HEK293 (cell line): ENCODE measurements around the gene GPR15.

Source experiments
- CTCF ChIA-PET: fragments of 350-600 bp; formaldehyde crosslinking; extraction: SDS; loops from one replicate; lab custom pipeline; 2021; ENCODE audit warnings: antibody characterized with exemption; lab: Yijun Ruan, JAX
- POLR2A ChIA-PET: fragments of 300-600 bp; formaldehyde crosslinking; extraction: SDS; loops from one replicate; lab custom pipeline; 2020; ENCODE audit warnings: antibody characterized with exemption, inconsistent platforms; lab: Yijun Ruan, JAX
- H3K27ac ChIP-seq: fragments of 200-500 bp; sonication (Bioruptor generic); 2 replicates; pipeline ENCODE4 v1.5.1; 2014; ENCODE audit warnings: low read depth, low read length, control low read depth, inconsistent platforms; ENCODE audit errors: extremely low read depth
- H3K36me3 ChIP-seq, 2 experiments: fragments of 200-500 bp in 1 of 2; sonication (Bioruptor generic) in 1 of 2; 1 replicate in 1 of 2; 2 replicates in 1 of 2; pipeline ENCODE4 v1.5.1; 2014 to 2017; ENCODE audit warnings: inconsistent platforms in 2 of 2, low read length in 2 of 2; ENCODE audit not compliant: control insufficient read depth in 2 of 2, insufficient read depth in 1 of 2
- H3K4me1 ChIP-seq: fragments of 200-500 bp; sonication (Bioruptor generic); 2 replicates; pipeline ENCODE4 v1.5.1; 2014; ENCODE audit warnings: mild to moderate bottlenecking, low read length, inconsistent platforms; ENCODE audit not compliant: control insufficient read depth, insufficient read depth
- H3K4me3 ChIP-seq: 2 replicates; pipeline ENCODE4 v1.5.1; 2011; ENCODE audit warnings: low read depth, mild to moderate bottlenecking, control low read depth, low read length, moderate library complexity
- H3K9me3 ChIP-seq: fragments of 200-500 bp; sonication (Bioruptor generic); 2 replicates; pipeline ENCODE4 v1.5.1; 2014; ENCODE audit warnings: low read depth, low read length, inconsistent platforms; ENCODE audit not compliant: control insufficient read depth, insufficient read depth
- BCL11B ChIP-seq: fragments of 450-650 bp; formaldehyde crosslinking; IDR thresholded peaks from 2 replicates; pipeline ENCODE4 v1.5.1; 2016; ENCODE audit warnings: low read depth, missing biosample characterization, missing genetic modification characterization
- CTCF ChIP-seq: fragments of 450-650 bp; formaldehyde crosslinking; IDR thresholded peaks from 2 replicates; pipeline ENCODE4 v1.5.1; 2016; ENCODE audit warnings: missing biosample characterization, missing genetic modification characterization
- GFI1B ChIP-seq: fragments of 450-650 bp; formaldehyde crosslinking; IDR thresholded peaks from 2 replicates; pipeline ENCODE4 v1.5.1; 2016; ENCODE audit warnings: missing biosample characterization, missing genetic modification characterization
- IKZF3 ChIP-seq: fragments of 450-650 bp; IDR thresholded peaks from 2 replicates; pipeline ENCODE4 v1.5.0; 2018; ENCODE audit warnings: missing biosample characterization, mild to moderate bottlenecking, missing genetic modification characterization, moderate library complexity
- MYNN ChIP-seq: fragments of 450-650 bp; formaldehyde crosslinking; IDR thresholded peaks from 2 replicates; pipeline ENCODE4 v1.5.1; 2016; ENCODE audit warnings: missing biosample characterization, missing genetic modification characterization, borderline replicate concordance
- PATZ1 ChIP-seq: fragments of 450-650 bp; formaldehyde crosslinking; IDR thresholded peaks from 2 replicates; pipeline ENCODE4 v1.5.1; 2016; ENCODE audit warnings: missing biosample characterization, missing genetic modification characterization
- REPIN1 ChIP-seq: fragments of 450-650 bp; formaldehyde crosslinking; IDR thresholded peaks from 2 replicates; pipeline ENCODE4 v1.5.1; 2017; ENCODE audit warnings: missing biosample characterization, missing genetic modification characterization, low read depth
- ZBTB7A ChIP-seq: fragments of 450-650 bp; formaldehyde crosslinking; IDR thresholded peaks from 2 replicates; pipeline ENCODE4 v1.5.1; 2016; ENCODE audit warnings: low read depth, missing biosample characterization, missing genetic modification characterization
- ZIC2 ChIP-seq: fragments of 450-650 bp; formaldehyde crosslinking; IDR thresholded peaks from 2 replicates; pipeline ENCODE4 v1.5.1; 2016; ENCODE audit warnings: missing biosample characterization, missing genetic modification characterization
- ZNF132 ChIP-seq: fragments of 450-650 bp; formaldehyde crosslinking; IDR thresholded peaks from 2 replicates; pipeline ENCODE4 v1.5.1; 2017; ENCODE audit warnings: missing biosample characterization, missing genetic modification characterization, borderline replicate concordance
- ZNF155 ChIP-seq: fragments of 450-650 bp; formaldehyde crosslinking; IDR thresholded peaks from 2 replicates; pipeline ENCODE4 v1.5.1; 2016; ENCODE audit warnings: missing biosample characterization, missing genetic modification characterization
- ZNF184 ChIP-seq: fragments of 450-650 bp; IDR thresholded peaks from 2 replicates; pipeline ENCODE4 v1.5.1; 2018; ENCODE audit warnings: missing biosample characterization, mild to moderate bottlenecking, missing genetic modification characterization
- ZNF292 ChIP-seq: fragments of 450-650 bp; formaldehyde crosslinking; IDR thresholded peaks from 2 replicates; pipeline ENCODE4 v1.5.1; 2016; ENCODE audit warnings: low read depth, missing biosample characterization, missing genetic modification characterization, borderline replicate concordance
- ZNF324 ChIP-seq: fragments of 450-650 bp; formaldehyde crosslinking; IDR thresholded peaks from 2 replicates; pipeline ENCODE4 v1.5.1; 2016; ENCODE audit warnings: missing biosample characterization, missing genetic modification characterization
- ZNF366 ChIP-seq: fragments of 450-650 bp; formaldehyde crosslinking; conservative IDR thresholded peaks from 2 replicates; pipeline ENCODE4 v1.5.1; 2016; ENCODE audit warnings: missing biosample characterization, missing genetic modification characterization
- ZNF423 ChIP-seq: fragments of 450-650 bp; formaldehyde crosslinking; IDR thresholded peaks from 2 replicates; pipeline ENCODE4 v1.5.1; 2016; ENCODE audit warnings: missing biosample characterization, missing genetic modification characterization
- ZNF501 ChIP-seq: fragments of 450-650 bp; formaldehyde crosslinking; IDR thresholded peaks from 2 replicates; pipeline ENCODE4 v1.5.1; 2016; ENCODE audit warnings: missing biosample characterization, missing genetic modification characterization
- ZNF521 ChIP-seq: fragments of 450-650 bp; formaldehyde crosslinking; IDR thresholded peaks from 2 replicates; pipeline ENCODE4 v1.5.1; 2017; ENCODE audit warnings: missing biosample characterization, mild to moderate bottlenecking, missing genetic modification characterization
- ZNF596 ChIP-seq: fragments of 450-650 bp; IDR thresholded peaks from 2 replicates; pipeline ENCODE4 v1.5.0; 2018; ENCODE audit warnings: missing biosample characterization, mild to moderate bottlenecking, missing genetic modification characterization, moderate library complexity
- ZNF610 ChIP-seq: fragments of 450-650 bp; formaldehyde crosslinking; IDR thresholded peaks from 2 replicates; pipeline ENCODE4 v1.5.1; 2016; ENCODE audit warnings: missing biosample characterization, missing genetic modification characterization, borderline replicate concordance
- ZNF623 ChIP-seq: fragments of 450-650 bp; formaldehyde crosslinking; IDR thresholded peaks from 2 replicates; pipeline ENCODE4 v1.5.1; 2016; ENCODE audit warnings: missing biosample characterization, missing genetic modification characterization
- ZNF639 ChIP-seq: fragments of 450-650 bp; formaldehyde crosslinking; IDR thresholded peaks from 2 replicates; pipeline ENCODE4 v1.5.1; 2016; ENCODE audit warnings: missing biosample characterization, missing genetic modification characterization
- ZNF664 ChIP-seq: fragments of 450-650 bp; formaldehyde crosslinking; IDR thresholded peaks from 2 replicates; pipeline ENCODE4 v1.5.1; 2016; ENCODE audit warnings: missing biosample characterization, missing genetic modification characterization
- ZNF747 ChIP-seq: fragments of 450-650 bp; formaldehyde crosslinking; IDR thresholded peaks from 2 replicates; pipeline ENCODE4 v1.5.1; 2016; ENCODE audit warnings: missing biosample characterization, missing genetic modification characterization
- ZSCAN30 ChIP-seq: fragments of 450-650 bp; IDR thresholded peaks from 2 replicates; pipeline ENCODE4 v1.5.1; 2018; ENCODE audit warnings: missing biosample characterization, mild to moderate bottlenecking, missing genetic modification characterization, moderate library complexity
- TF ChIP-seq, protein P1 (sequence below): fragments of 450-650 bp; formaldehyde crosslinking; IDR thresholded peaks from 2 replicates; pipeline ENCODE4 v1.5.1; 2016; ENCODE audit warnings: missing biosample characterization, missing genetic modification characterization
- TF ChIP-seq, protein P2 (sequence below): IDR thresholded peaks from 2 replicates; pipeline ENCODE4 v1.6.1; 2011; ENCODE audit warnings: mild to moderate bottlenecking, low read depth, low read length, borderline replicate concordance

Gene GPR15

GRCh38 chr3:98563661-98564281, 32.0 kb downstream of the GPR15 start:
- TF ChIP-seq ZNF596 (no peak), BCL11B (tag by site-specific recombination) (no peak), ZNF423 (tag by site-specific recombination) (no peak), REPIN1 (tag by site-specific recombination) (no peak), ZIC2 (tag by site-specific recombination) (no peak), MYNN (tag by site-specific recombination) (no peak), GFI1B (tag by site-specific recombination) (no peak), ZBTB7A (tag by site-specific recombination) (no peak), ZNF501 (tag by site-specific recombination) (no peak), ZNF184 (tag by site-specific recombination) (no peak), ZNF747 (tag by site-specific recombination) (no peak), ZNF623 (no peak), ZNF155 (no peak)
- TF ChIP-seq, protein P1, sequence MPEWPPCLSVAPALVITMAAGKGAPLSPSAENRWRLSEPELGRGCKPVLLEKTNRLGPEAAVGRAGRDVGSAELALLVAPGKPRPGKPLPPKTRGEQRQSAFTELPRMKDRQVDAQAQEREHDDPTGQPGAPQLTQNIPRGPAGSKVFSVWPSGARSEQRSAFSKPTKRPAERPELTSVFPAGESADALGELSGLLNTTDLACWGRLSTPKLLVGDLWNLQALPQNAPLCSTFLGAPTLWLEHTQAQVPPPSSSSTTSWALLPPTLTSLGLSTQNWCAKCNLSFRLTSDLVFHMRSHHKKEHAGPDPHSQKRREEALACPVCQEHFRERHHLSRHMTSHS, result no peak
- TF ChIP-seq, protein P2, sequence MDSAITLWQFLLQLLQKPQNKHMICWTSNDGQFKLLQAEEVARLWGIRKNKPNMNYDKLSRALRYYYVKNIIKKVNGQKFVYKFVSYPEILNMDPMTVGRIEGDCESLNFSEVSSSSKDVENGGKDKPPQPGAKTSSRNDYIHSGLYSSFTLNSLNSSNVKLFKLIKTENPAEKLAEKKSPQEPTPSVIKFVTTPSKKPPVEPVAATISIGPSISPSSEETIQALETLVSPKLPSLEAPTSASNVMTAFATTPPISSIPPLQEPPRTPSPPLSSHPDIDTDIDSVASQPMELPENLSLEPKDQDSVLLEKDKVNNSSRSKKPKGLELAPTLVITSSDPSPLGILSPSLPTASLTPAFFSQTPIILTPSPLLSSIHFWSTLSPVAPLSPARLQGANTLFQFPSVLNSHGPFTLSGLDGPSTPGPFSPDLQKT, result no peak
- ChIA-PET POLR2A (no interaction called here), CTCF (interaction anchor here (0.7 to 1.2 kb wide), 2 partner anchors 8 to 10 kb away, joined by 3 read pairs; no protein-coding TSS in a partner anchor)
- no peaks in the 10 kb centered on the region for H3K4me1 ChIP-seq
- H3K36me3 ChIP-seq, result no peaks in the 10 kb centered on the region
- no peak overlapping the region for H3K27ac ChIP-seq
- no peak overlapping the region for H3K4me3 ChIP-seq
- H3K9me3 ChIP-seq, result no peaks in the 10 kb centered on the region

DNA sequence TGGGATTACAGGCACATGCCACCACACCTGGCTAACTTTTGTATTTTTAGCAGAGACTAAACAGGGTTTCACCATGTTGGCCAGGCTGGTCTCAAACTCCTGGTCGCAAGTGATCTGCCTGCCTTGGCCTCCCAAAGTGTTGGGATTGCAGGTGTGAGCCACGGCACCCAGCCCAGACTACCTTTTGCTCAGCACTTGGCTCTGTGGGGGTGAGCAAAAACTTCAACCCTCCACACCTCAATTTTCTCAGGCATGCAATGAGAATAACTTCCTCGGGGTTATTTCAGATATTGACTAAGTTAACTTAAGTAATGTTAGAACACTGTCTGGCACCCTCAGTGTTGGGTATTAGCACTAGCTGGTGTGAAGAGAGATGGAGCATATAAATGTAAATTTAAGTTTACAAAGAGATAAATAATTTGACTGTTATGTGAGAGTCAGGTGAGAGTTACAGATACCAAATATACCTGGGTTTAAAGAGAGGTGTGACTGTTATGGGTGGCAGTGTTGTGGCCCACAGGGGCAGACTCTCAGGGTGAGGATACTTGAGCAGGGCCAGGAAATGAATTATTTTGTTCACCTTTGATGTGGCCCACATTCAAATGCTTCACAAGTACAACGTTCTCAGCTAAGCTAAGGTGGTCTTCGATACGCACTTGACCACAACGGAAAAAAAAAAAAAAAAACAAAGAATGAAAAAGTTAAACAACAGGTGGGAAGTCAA, 32.7 kb downstream of the GPR15 start:
- Histone ChIP-seq H3K4me3 (no peak overlapping the region), H3K27ac (no peak overlapping the region), H3K36me3 (no peaks in the 10 kb centered on the region), H3K9me3 (no peaks in the 10 kb centered on the region), H3K4me1 (no peaks in the 10 kb centered on the region)
- ChIA-PET CTCF (interaction anchor here (0.7 to 1.2 kb wide), 2 partner anchors 8 to 10 kb away, joined by 3 read pairs; no protein-coding TSS in a partner anchor), POLR2A (no interaction called here)
- no peak for TF ChIP-seq IKZF3 (tag by site-specific recombination)
- no peak for TF ChIP-seq ZBTB7A (tag by site-specific recombination)
- no peak for TF ChIP-seq ZNF521
- no peak for TF ChIP-seq ZSCAN30 (tag by site-specific recombination)
- TF ChIP-seq ZNF639, result no peak
- no peak for TF ChIP-seq ZNF664 (tag by site-specific recombination)
- TF ChIP-seq PATZ1 (tag by site-specific recombination), result no peak
- no peak for TF ChIP-seq ZNF366 (tag by site-specific recombination)
- TF ChIP-seq ZNF292, result no peak
- TF ChIP-seq ZIC2 (tag by site-specific recombination), result no peak
- TF ChIP-seq CTCF, result no peak
- TF ChIP-seq ZNF501 (tag by site-specific recombination), result no peak
- no peak for TF ChIP-seq ZNF132 (tag by site-specific recombination)
- no peak for TF ChIP-seq ZNF324 (tag by site-specific recombination)
- no peak for TF ChIP-seq ZNF610 (tag by site-specific recombination)
